ENCODE data around the gene IRAK1. TPM values are rescaled to one million over a fixed set of nuclear protein-coding genes. Genes with fewer than 3 reads are reported as not detected.

The IRAK1 gene
- total and polyA plus RNA-seq, 2 of the 8 experiments (the other 6 are each of a cell fraction or from before 2014, with no cell fraction given) = 26.6 to 41.7 TPM

DNA sequence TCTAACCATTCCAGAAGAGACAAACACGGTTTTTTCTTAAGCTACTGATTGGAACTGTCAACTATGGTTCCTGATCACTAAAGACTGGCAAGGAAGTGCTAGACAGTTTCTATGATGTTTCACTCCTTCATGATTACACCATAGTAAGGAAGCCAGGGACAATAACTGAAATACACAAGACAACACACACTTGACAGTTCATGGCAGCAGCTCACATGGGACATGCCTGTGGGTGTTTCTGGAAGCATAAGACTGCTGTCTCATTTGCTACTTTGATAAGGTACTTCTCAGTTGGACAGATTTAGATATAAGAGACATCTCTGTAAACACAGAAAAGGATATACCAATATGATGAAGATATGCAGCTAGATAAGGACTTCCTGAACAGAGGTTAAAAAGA is 8.3 kb upstream of the IRAK1 start:
- no peak for FAIRE-seq

More for the DNA sequence above, 8.3 kb upstream of the IRAK1 start:
- H4K5ac ChIP-seq (ENCODE audit: insufficient read length, low read depth, low read length) = no peak overlapping the region
- no peak overlapping the region for H3K18ac ChIP-seq (ENCODE audit: extremely low read depth, low read length)
- H4K20me1 ChIP-seq (replicated peaks in 1 of 2; ENCODE audit: control insufficient read depth in 1 of 2, insufficient read depth in 2 of 2, low read length in 2 of 2) = no peaks in the 10 kb centered on the region
- POLR2A ChIA-PET (ENCODE audit: partially characterized antibody) = interaction anchor here (1.5 kb wide), 2 partner anchors 9 to 63 kb away, joined by 3 to 6 read pairs; no protein-coding TSS in a partner anchor
- no peak overlapping the region for H4K8ac ChIP-seq (ENCODE audit: extremely low read depth, insufficient read depth, low read length)
- H2AK5ac ChIP-seq (ENCODE audit: low read depth, low read length) = no peak overlapping the region
- no peaks in the 10 kb centered on the region for H3K27me3 ChIP-seq (replicated peaks in 1 of 4; ENCODE audit: control insufficient read depth in 3 of 4, extremely low read depth in 1 of 4, insufficient read depth in 3 of 4, low read length in 3 of 4)
- H3K4me1 ChIP-seq (replicated peaks in 1 of 4; ENCODE audit: control insufficient read depth in 3 of 4, insufficient read depth in 4 of 4, low read length in 3 of 4) = peaks cover 0 to 14% (median 2%) of the 10 kb centered on the region in 4 experiments; a peak in 4 of 7 replicates
- H2BK5ac ChIP-seq (ENCODE audit: low read depth, low read length) = no peak overlapping the region
- no peaks in the 10 kb centered on the region for H3K23me2 ChIP-seq (ENCODE audit: low read depth, low read length)
- no peak overlapping the region for H3K4me2 ChIP-seq (ENCODE audit: insufficient read depth in 1 of 2, low read depth in 2 of 2, low read length in 2 of 2)
- WGBS, 2 experiments (ENCODE audit: extremely low coverage in 1 of 2, insufficient coverage in 1 of 2, insufficient read length in 1 of 2, insufficient replicate concordance in 2 of 2, low coverage in 1 of 2, low lambda C conversion rate in 2 of 2, missing lambda C conversion rate in 1 of 2) = 78% methylated on average over 1 of the region's 1 CpG; no CpG with 5 or more reads in 1 of the 2 experiments
- no peak for DNase-seq (ENCODE audit: low read depth in 1 of 2, low spot score in 2 of 2)
- no peak overlapping the region for H2BK15ac ChIP-seq (ENCODE audit: low read length)
- no peak overlapping the region for H3K56ac ChIP-seq (replicated peaks; ENCODE audit: insufficient read length, low read depth, low read length)
- no peaks in the 10 kb centered on the region for H3K79me2 ChIP-seq (ENCODE audit: control insufficient read depth in 1 of 2, insufficient read depth in 2 of 2, low read length in 2 of 2)
- no peak for TF ChIP-seq POLR2AphosphoS5 (IDR thresholded peaks at IDR 0.05; ENCODE audit: low read depth, low read length)
- TF ChIP-seq MAFK (IDR thresholded peaks at IDR 0.05; ENCODE audit: low read depth, low read length) = no peak
- no peak for TF ChIP-seq RBBP5 (IDR thresholded peaks at IDR 0.05; ENCODE audit: borderline replicate concordance, low read depth, low read length)
- no peaks in the 10 kb centered on the region for H3K9me3 ChIP-seq (ENCODE audit: insufficient read depth in 2 of 2, low read depth in 1 of 2, low read length in 1 of 2)
- CTCF ChIA-PET (ENCODE audit: partially characterized antibody) = interaction anchor here (2.1 to 4.2 kb wide), 2 partner anchors 14 to 24 kb away, joined by 7 to 29 read pairs; no protein-coding TSS in a partner anchor
- no peak overlapping the region for H2BK12ac ChIP-seq (ENCODE audit: low read depth, low read length)
- H3K4me3 ChIP-seq (ENCODE audit: extremely low read depth in 1 of 4, insufficient read depth in 2 of 4, low read depth in 3 of 4, low read length in 4 of 4) = no peak overlapping the region
- no peak overlapping the region for H2AFZ ChIP-seq (ENCODE audit: low read length)
- H2BK120ac ChIP-seq (replicated peaks; ENCODE audit: low read depth, low read length) = no peak overlapping the region
- no peak overlapping the region for H3K14ac ChIP-seq (ENCODE audit: insufficient read length)
- H3K27ac ChIP-seq (ENCODE audit: low read depth, low read length) = no peak overlapping the region
- H3K9ac ChIP-seq (replicated peaks in 1 of 4; ENCODE audit: extremely low read depth in 1 of 4, low read depth in 3 of 4, low read length in 3 of 4) = no peak overlapping the region
- H3K4ac ChIP-seq (replicated peaks; ENCODE audit: insufficient read length, low read depth, low read length) = no peak overlapping the region
- no peak overlapping the region for H4K91ac ChIP-seq (replicated peaks; ENCODE audit: insufficient read length, low read length)
- H3K36me3 ChIP-seq (ENCODE audit: control insufficient read depth in 2 of 4, insufficient read depth in 4 of 4, low read length in 3 of 4) = peaks cover 0 to 16% (median 7%) of the 10 kb centered on the region in 4 experiments; a peak in 4 of 8 replicates
- no peak overlapping the region for H2BK20ac ChIP-seq (ENCODE audit: low read length)
- H3K79me1 ChIP-seq (ENCODE audit: low read depth, low read length) = no peaks in the 10 kb centered on the region
- H3K23ac ChIP-seq (ENCODE audit: insufficient read length) = no peak overlapping the region
